WTC11 (cell line): ENCODE measurements around the gene ZNF283. TPM values are rescaled to one million over a fixed set of nuclear protein-coding genes. Genes with fewer than 3 reads are reported as not detected.

Source experiments
- ATAC-seq: fragments of 200-7000 bp; cut with Tn5 transposase; 2 replicates; pipeline ENCODE4 v1.10.0; 2021; ENCODE audit warnings: mild to moderate bottlenecking, moderate library complexity
- Bru-seq: library from RNA; stranded (reverse); fragments of 400-500 nt; gene quantifications from one replicate; lab custom pipeline; 2021; lab: Mats Ljungman, UMichigan
- CTCF ChIA-PET: fragments of 300-600 bp; sonication (Branson Sonifier 250); formaldehyde crosslinking; loops from one replicate; lab custom pipeline; 2021; ENCODE audit warnings: antibody characterized with exemption; lab: Charles Lee
- POLR2A ChIA-PET: fragments of 350-600 bp; sonication (Branson Sonifier 250); formaldehyde crosslinking; loops from one replicate; lab custom pipeline; 2021; ENCODE audit warnings: antibody characterized with exemption; lab: Charles Lee
- DNase-seq: peaks from one replicate; pipeline ENCODE4 v3.0.0; 2021; ENCODE audit warnings: low spot score
- H3K27ac Mint-ChIP-seq: 2 replicates; pipeline ENCODE4 v1.8.0; 2021; ENCODE audit warnings: mixed read lengths
- H3K27me3 Mint-ChIP-seq: 2 replicates; pipeline ENCODE4 v1.8.0; 2021; ENCODE audit warnings: low read depth, mild to moderate bottlenecking, moderate library complexity, mixed read lengths
- H3K36me3 Mint-ChIP-seq: 2 replicates; pipeline ENCODE4 v1.8.0; 2021; ENCODE audit warnings: mixed read lengths
- H3K4me1 Mint-ChIP-seq: 2 replicates; pipeline ENCODE4 v1.8.0; 2022; ENCODE audit warnings: mixed read lengths
- H3K4me3 Mint-ChIP-seq: 2 replicates; pipeline ENCODE4 v1.8.0; 2021; ENCODE audit warnings: mild to moderate bottlenecking, moderate library complexity, mixed read lengths
- H3K9me3 Mint-ChIP-seq: 2 replicates; pipeline ENCODE4 v1.8.0; 2021; ENCODE audit warnings: mixed read lengths
- ELF4 ChIP-seq: sonication (generic); formaldehyde crosslinking; IDR thresholded peaks from 2 replicates; pipeline ENCODE4 v1.8.1; 2022; ENCODE audit warnings: low read depth, mild to moderate bottlenecking, moderate library complexity, missing genetic modification reagents
- GABPB1 ChIP-seq: sonication (generic); formaldehyde crosslinking; IDR thresholded peaks from 2 replicates; pipeline ENCODE4 v1.8.1; 2023; ENCODE audit warnings: mild to moderate bottlenecking, missing genetic modification reagents
- GTF2I ChIP-seq: fragments of 250-450 bp; sonication (Bioruptor Pico); conservative IDR thresholded peaks from 2 replicates; pipeline ENCODE4 v1.4.0; 2021; ENCODE audit warnings: mild to moderate bottlenecking
- IRF2 ChIP-seq: sonication (generic); formaldehyde crosslinking; IDR thresholded peaks from 2 replicates; pipeline ENCODE4 v1.8.0; 2022; ENCODE audit warnings: low read depth, missing genetic modification reagents, borderline replicate concordance
- MXD4 ChIP-seq: fragments of 250-450 bp; sonication (Bioruptor Pico); IDR thresholded peaks from 2 replicates; pipeline ENCODE4 v1.8.0; 2021; ENCODE audit warnings: mild to moderate bottlenecking, moderate library complexity, borderline replicate concordance
- NFATC4 ChIP-seq: fragments of 250-450 bp; sonication (Bioruptor Pico); IDR thresholded peaks from 2 replicates; pipeline ENCODE4 v1.9.0; 2021; ENCODE audit warnings: mild to moderate bottlenecking
- SMAD4 ChIP-seq: sonication (generic); formaldehyde crosslinking; IDR thresholded peaks from 2 replicates; pipeline ENCODE4 v1.8.0; 2022; ENCODE audit warnings: mild to moderate bottlenecking, missing genetic modification reagents
- SP1 ChIP-seq: sonication (generic); formaldehyde crosslinking; conservative IDR thresholded peaks from 2 replicates; pipeline ENCODE4 v1.8.1; 2022; ENCODE audit warnings: missing genetic modification reagents
- ZNF219 ChIP-seq: sonication (generic); formaldehyde crosslinking; IDR thresholded peaks from 2 replicates; pipeline ENCODE4 v1.8.0; 2023; ENCODE audit warnings: missing genetic modification reagents, mild to moderate bottlenecking, borderline replicate concordance
- ZNF232 ChIP-seq: sonication (generic); formaldehyde crosslinking; IDR thresholded peaks from 2 replicates; pipeline ENCODE4 v1.8.0; 2022; ENCODE audit warnings: mild to moderate bottlenecking, missing genetic modification reagents
- ZNF263 ChIP-seq: sonication (generic); formaldehyde crosslinking; IDR thresholded peaks from 2 replicates; pipeline ENCODE4 v1.8.1; 2022; ENCODE audit warnings: low read depth, mild to moderate bottlenecking, moderate library complexity, missing genetic modification reagents
- ZNF416 ChIP-seq: fragments of 250-450 bp; sonication (Bioruptor Pico); IDR thresholded peaks from 2 replicates; pipeline ENCODE4 v1.9.0; 2021; ENCODE audit warnings: mild to moderate bottlenecking, inconsistent platforms
- long read RNA-seq, 3 experiments: library from RNA in 1 of 3; library from capped mRNA in 1 of 3; library from polyadenylated mRNA in 1 of 3; unstranded in 2 of 3; stranded (forward) in 1 of 3; transcript quantifications; one replicate each; pipeline ENCODE4 v2.0.0, GENCODE V29; 2021
- total RNA-seq: library from RNA; stranded (reverse); gene quantifications from 3 replicates; pipeline ENCODE4 v1.2.3, GENCODE V29; 2021
- TF ChIP-seq, protein P1 (sequence below): sonication (generic); formaldehyde crosslinking; IDR thresholded peaks from 2 replicates; pipeline ENCODE4 v1.8.0; 2022; ENCODE audit warnings: mild to moderate bottlenecking, missing genetic modification reagents
- TF ChIP-seq, protein P2 (sequence below): sonication (generic); formaldehyde crosslinking; IDR thresholded peaks from 2 replicates; pipeline ENCODE4 v1.8.1; 2023; ENCODE audit warnings: mild to moderate bottlenecking, moderate library complexity, missing genetic modification reagents
- TF ChIP-seq, protein P3 (sequence below): sonication (generic); formaldehyde crosslinking; IDR thresholded peaks from 2 replicates; pipeline ENCODE4 v1.8.1; 2022; ENCODE audit warnings: mild to moderate bottlenecking, missing genetic modification reagents, moderate library complexity, borderline replicate concordance
- TF ChIP-seq, protein P4 (sequence below): sonication (generic); formaldehyde crosslinking; IDR thresholded peaks from 2 replicates; pipeline ENCODE4 v1.8.0; 2022; ENCODE audit warnings: mild to moderate bottlenecking, missing genetic modification reagents

Gene ZNF283
- 6.2 to 7.1 TPM (median 6.7 TPM) in 3 replicates for total RNA-seq
- Bru-seq, nascent RNA, result percentile 72 among the genes with signal in this experiment
- long read RNA-seq, experiment 1, partial matches to known transcripts, result 0 of 13 reads
- long read RNA-seq, experiment 1, other reads (novel, unspliced or antisense), result 13 of 13 reads
- long read RNA-seq, experiment 2, partial matches to known transcripts, result 0 of 2 reads
- long read RNA-seq, experiment 2, other reads (novel, unspliced or antisense), result 2 of 2 reads
- long read RNA-seq, experiment 3, partial matches to known transcripts, result 2 of 6 reads
- long read RNA-seq, experiment 3, other reads (novel, unspliced or antisense), result 4 of 6 reads

DNA sequence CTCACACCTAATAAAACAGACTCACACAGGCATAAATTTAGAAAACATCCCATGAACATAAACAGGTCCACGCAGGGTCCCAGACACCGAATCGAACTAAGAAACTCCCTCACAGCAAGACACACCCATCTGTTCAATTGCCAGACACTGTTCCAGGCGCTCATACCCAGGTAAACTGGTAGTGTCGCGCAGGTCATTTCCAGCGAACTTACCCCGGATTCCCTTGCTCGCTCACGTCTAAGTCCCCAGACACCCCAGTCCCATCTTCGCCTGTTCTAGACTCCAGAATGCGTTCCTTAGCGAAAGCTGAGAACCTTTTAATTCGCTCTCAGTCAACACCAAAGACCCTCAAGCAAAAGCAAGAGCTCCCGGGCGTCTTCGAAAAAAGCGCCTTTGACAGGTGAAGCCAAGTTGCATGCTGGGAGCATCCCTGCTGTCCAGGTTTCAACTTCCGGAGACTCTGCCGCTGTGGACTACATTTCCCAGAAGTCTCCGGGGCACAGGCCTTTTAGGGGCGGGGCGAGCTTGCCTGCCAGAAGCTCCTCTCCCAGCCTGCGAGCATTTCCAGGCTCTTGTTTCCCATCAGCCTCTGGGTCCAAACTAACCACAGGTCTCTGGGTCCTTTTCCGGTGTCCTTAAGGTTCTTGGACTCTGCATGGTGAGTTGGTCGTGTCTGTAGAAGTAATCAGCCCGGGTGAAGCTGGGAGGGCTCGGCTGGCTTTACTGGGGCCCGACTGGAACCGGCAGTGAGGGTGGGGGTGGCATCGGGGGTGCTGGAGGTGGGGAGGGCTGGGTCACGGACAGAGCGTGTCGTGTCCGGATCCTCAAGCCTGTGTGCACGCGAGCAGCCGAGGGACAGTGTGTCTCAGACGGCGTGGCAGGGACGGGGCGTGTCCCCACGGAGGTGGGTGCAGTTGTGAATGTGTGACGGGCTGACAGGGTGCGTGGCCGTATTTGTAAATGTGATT is at the start of gene ZNF283:
TSS of gene ZNF283 (plus strand) at position 535 of the 968 bp plus-strand sequence. CDS start 6,184 bp downstream, outside the sequence.
- Mint-ChIP-seq H3K9me3 (peaks cover 45% of the 10 kb centered on the region), H3K4me1 (peaks cover 7% of the 10 kb centered on the region; the same call in 1 of the 2 replicates), H3K4me3 (peak within 1 kb of the TSS; percentile 80), H3K27ac (peak within 1 kb of the TSS; percentile 41; the same call in 1 of the 2 replicates), H3K27me3 (peaks cover 34% of the 10 kb centered on the region), H3K36me3 (peaks cover 19% of the 10 kb centered on the region)
- DNase-seq (peak; percentile 91), ATAC-seq (peak; percentile 99)
- ChIA-PET CTCF (interaction anchor here (0.8 to 2.1 kb wide), 7 partner anchors 17 to 744 kb away, joined by 3 to 13 read pairs (median 4); partner anchors contain the start of genes ZNF221 and ZNF45), POLR2A (interaction anchor here (0.8 to 1.2 kb wide), 3 partner anchors 75 to 285 kb away, joined by 3 read pairs; no protein-coding TSS in a partner anchor)
- TF ChIP-seq ZNF219 (CRISPR knock-in tag), result no peak
- TF ChIP-seq GTF2I, result no peak
- TF ChIP-seq NFATC4 (CRISPR knock-in tag), result no peak
- TF ChIP-seq, protein P1, sequence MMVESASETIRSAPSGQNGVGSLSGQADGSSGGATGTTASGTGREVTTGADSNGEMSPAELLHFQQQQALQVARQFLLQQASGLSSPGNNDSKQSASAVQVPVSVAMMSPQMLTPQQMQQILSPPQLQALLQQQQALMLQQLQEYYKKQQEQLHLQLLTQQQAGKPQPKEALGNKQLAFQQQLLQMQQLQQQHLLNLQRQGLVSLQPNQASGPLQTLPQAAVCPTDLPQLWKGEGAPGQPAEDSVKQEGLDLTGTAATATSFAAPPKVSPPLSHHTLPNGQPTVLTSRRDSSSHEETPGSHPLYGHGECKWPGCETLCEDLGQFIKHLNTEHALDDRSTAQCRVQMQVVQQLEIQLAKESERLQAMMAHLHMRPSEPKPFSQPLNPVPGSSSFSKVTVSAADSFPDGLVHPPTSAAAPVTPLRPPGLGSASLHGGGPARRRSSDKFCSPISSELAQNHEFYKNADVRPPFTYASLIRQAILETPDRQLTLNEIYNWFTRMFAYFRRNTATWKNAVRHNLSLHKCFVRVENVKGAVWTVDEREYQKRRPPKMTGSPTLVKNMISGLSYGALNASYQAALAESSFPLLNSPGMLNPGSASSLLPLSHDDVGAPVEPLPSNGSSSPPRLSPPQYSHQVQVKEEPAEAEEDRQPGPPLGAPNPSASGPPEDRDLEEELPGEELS (CRISPR knock-in tag), result no peak
- TF ChIP-seq, protein P2, sequence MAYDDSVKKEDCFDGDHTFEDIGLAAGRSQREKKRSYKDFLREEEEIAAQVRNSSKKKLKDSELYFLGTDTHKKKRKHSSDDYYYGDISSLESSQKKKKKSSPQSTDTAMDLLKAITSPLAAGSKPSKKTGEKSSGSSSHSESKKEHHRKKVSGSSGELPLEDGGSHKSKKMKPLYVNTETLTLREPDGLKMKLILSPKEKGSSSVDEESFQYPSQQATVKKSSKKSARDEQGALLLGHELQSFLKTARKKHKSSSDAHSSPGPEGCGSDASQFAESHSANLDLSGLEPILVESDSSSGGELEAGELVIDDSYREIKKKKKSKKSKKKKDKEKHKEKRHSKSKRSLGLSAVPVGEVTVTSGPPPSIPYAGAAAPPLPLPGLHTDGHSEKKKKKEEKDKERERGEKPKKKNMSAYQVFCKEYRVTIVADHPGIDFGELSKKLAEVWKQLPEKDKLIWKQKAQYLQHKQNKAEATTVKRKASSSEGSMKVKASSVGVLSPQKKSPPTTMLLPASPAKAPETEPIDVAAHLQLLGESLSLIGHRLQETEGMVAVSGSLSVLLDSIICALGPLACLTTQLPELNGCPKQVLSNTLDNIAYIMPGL (CRISPR knock-in tag), result no peak
- TF ChIP-seq, protein P3, sequence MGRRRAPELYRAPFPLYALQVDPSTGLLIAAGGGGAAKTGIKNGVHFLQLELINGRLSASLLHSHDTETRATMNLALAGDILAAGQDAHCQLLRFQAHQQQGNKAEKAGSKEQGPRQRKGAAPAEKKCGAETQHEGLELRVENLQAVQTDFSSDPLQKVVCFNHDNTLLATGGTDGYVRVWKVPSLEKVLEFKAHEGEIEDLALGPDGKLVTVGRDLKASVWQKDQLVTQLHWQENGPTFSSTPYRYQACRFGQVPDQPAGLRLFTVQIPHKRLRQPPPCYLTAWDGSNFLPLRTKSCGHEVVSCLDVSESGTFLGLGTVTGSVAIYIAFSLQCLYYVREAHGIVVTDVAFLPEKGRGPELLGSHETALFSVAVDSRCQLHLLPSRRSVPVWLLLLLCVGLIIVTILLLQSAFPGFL (CRISPR knock-in tag), result no peak
- TF ChIP-seq ELF4, result no peak
- TF ChIP-seq SP1 (CRISPR knock-in tag), result no peak
- TF ChIP-seq, protein P4, sequence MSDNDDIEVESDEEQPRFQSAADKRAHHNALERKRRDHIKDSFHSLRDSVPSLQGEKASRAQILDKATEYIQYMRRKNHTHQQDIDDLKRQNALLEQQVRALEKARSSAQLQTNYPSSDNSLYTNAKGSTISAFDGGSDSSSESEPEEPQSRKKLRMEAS (CRISPR knock-in tag), result peak; percentile 85
- TF ChIP-seq ZNF263 (CRISPR knock-in tag), result no peak
- TF ChIP-seq GABPB1 (CRISPR knock-in tag), result peak; percentile 38; the same call in 1 of the 2 replicates
- no peak for TF ChIP-seq ZNF416 (CRISPR knock-in tag)
- TF ChIP-seq SMAD4 (CRISPR knock-in tag), result no peak

DNA sequence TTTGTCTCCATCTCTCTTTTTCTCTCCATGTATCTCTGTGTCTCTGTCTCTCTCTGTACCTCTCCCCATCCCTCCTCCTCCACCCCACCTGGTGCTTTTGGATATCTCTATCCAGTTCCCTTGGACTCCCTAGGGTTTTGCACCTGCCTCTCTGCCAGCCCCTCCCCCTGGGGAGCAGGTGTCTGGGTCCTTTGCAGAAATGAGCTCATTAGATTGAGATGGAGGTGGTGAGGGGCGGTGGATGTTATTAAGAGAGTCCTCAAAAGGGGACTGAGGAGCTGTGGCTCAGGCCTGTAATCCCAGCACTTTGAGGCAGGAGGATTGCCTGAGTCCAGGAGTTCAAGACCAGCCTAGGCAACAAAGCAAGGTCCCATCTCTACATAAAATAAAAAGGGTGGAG is 48.5 kb upstream of the ZNF283 start:
- no peak for DNase-seq
- POLR2A ChIA-PET, result no interaction called here
- H3K4me3 Mint-ChIP-seq, result no peak overlapping the region
- TF ChIP-seq ZNF232 (CRISPR knock-in tag) (no peak), MXD4 (CRISPR knock-in tag) (no peak), IRF2 (no peak)
- TF ChIP-seq, all 79 proteins: peak for 0
- peaks cover 35% of the 10 kb centered on the region for H3K27me3 Mint-ChIP-seq
- CTCF ChIA-PET, result interaction anchor here (0.5 to 7.4 kb wide), 4 partner anchors 12 to 56 kb away, joined by 4 to 101 read pairs (median 7); no protein-coding TSS in a partner anchor
- H3K27ac Mint-ChIP-seq, result no peak overlapping the region
- H3K9me3 Mint-ChIP-seq, result no peaks in the 10 kb centered on the region
- H3K4me1 Mint-ChIP-seq, result peaks cover 39% of the 10 kb centered on the region
- ATAC-seq, result no peak
- no peaks in the 10 kb centered on the region for H3K36me3 Mint-ChIP-seq
